Activated T-cell treated with anti-CD3 and anti-CD28 coated beads, Interleukin-2, amount 50 U/mL, for 24 hours (primary cell): ENCODE measurements around the gene RFX4.

Experiments
- DNase-seq: peaks from one replicate; pipeline ENCODE4 v3.0.0-alpha.2; 2020
- H3K27ac Mint-ChIP-seq: 2 replicates; pipeline ENCODE4 v1.8.0; 2020; ENCODE audit warnings: mild to moderate bottlenecking, mixed read lengths
- H3K27me3 Mint-ChIP-seq: 2 replicates; pipeline ENCODE4 v1.8.0; 2020; ENCODE audit warnings: mixed read lengths
- H3K36me3 Mint-ChIP-seq: 2 replicates; pipeline ENCODE4 v1.8.0; 2020; ENCODE audit warnings: low read depth, mixed read lengths
- H3K4me1 Mint-ChIP-seq: 2 replicates; pipeline ENCODE4 v1.8.0; 2020; ENCODE audit warnings: low read depth, mixed read lengths
- H3K4me3 Mint-ChIP-seq: 2 replicates; pipeline ENCODE4 v1.8.0; 2020; ENCODE audit warnings: mild to moderate bottlenecking, moderate library complexity, mixed read lengths
- H3K9me3 Mint-ChIP-seq: 2 replicates; pipeline ENCODE4 v1.8.0; 2020; ENCODE audit warnings: mixed read lengths

Gene RFX4

GRCh38 chr12:106585105-106585520 lies 2.3 kb downstream of the RFX4 start:
- H3K27ac Mint-ChIP-seq: no peak overlapping the region
- no peak overlapping the region for H3K4me3 Mint-ChIP-seq
- H3K27me3 Mint-ChIP-seq: peaks cover 95% of the 10 kb centered on the region
- no peaks in the 10 kb centered on the region for H3K9me3 Mint-ChIP-seq
- no peak for DNase-seq
- H3K36me3 Mint-ChIP-seq: no peaks in the 10 kb centered on the region
- peaks cover 44% of the 10 kb centered on the region for H3K4me1 Mint-ChIP-seq

DNA sequence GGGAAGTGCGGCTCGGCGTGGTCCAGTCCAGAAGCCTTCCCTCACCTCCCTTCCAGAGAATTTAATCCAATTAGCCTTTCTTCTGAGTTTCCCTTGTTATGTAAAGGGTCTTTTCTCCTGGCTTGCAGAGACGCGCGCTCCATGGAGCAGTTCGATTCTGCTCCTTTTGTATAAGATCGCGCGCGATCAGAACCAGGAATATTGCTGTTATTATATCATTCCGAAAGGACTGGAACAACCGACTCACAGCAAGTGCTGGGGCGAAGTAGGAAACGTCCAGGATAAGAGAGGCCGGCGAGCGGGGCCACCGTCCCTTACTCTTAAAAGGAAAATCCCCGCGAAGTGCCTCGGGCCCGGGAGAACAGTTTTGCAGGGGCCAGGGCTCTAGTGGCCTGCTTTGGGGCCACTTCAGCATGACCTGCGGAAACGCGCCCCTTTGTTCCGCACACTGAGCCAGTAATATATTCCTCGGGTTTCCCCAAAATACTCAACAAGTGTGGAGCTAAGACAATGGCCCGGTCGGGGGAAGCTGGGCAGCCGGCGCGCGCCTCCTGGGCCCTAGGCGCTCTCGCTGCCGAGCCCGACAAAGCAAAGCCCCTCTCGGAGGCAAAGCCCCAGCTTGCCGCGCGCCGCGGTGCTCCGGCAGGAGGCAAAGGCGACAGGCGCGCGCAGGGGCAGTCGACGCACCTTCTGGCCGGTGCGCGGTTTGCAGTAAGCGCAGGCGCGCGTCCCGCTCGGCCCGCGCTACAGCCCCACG lies 2.9 kb downstream of the RFX4 start:
- Mint-ChIP-seq H3K27me3 (peaks cover 94% of the 10 kb centered on the region), H3K36me3 (no peaks in the 10 kb centered on the region), H3K4me3 (peak overlapping the region; percentile 17), H3K9me3 (no peaks in the 10 kb centered on the region), H3K4me1 (peaks cover 44% of the 10 kb centered on the region), H3K27ac (no peak overlapping the region)
- no peak for DNase-seq

GRCh38 chr12:106586278-106586802 lies 3.5 kb downstream of the RFX4 start:
- Mint-ChIP-seq H3K36me3 (no peaks in the 10 kb centered on the region), H3K27me3 (peaks cover 90% of the 10 kb centered on the region), H3K27ac (no peak overlapping the region), H3K4me1 (peaks cover 40% of the 10 kb centered on the region), H3K4me3 (peak overlapping the region; percentile 8), H3K9me3 (no peaks in the 10 kb centered on the region)
- no peak for DNase-seq

- DNase-seq: no peak
- H3K4me3 Mint-ChIP-seq: peak overlapping the region; percentile 8
- H3K4me1 Mint-ChIP-seq: peaks cover 38% of the 10 kb centered on the region
- no peaks in the 10 kb centered on the region for H3K36me3 Mint-ChIP-seq
- H3K27me3 Mint-ChIP-seq: peaks cover 90% of the 10 kb centered on the region
- no peak overlapping the region for H3K27ac Mint-ChIP-seq
- no peaks in the 10 kb centered on the region for H3K9me3 Mint-ChIP-seq
These were observed 4.2 kb downstream of the RFX4 start for GRCh38 chr12:106586803-106587684.

- H3K27me3 Mint-ChIP-seq: peaks cover 90% of the 10 kb centered on the region
These were observed 6.0 kb downstream of the RFX4 start for GRCh38 chr12:106588771-106589170.

GRCh38 chr12:106590601-106591000 lies 7.8 kb downstream of the RFX4 start:
- no peak for DNase-seq
- H3K4me3 Mint-ChIP-seq: no peak overlapping the region
- peaks cover 20% of the 10 kb centered on the region for H3K4me1 Mint-ChIP-seq
- H3K27me3 Mint-ChIP-seq: peaks cover 90% of the 10 kb centered on the region
- no peaks in the 10 kb centered on the region for H3K36me3 Mint-ChIP-seq
- H3K27ac Mint-ChIP-seq: no peak overlapping the region
- H3K9me3 Mint-ChIP-seq: no peaks in the 10 kb centered on the region

More at GRCh38 chr12:106588771-106589170, 6.0 kb downstream of the RFX4 start:
- no peaks in the 10 kb centered on the region for H3K36me3 Mint-ChIP-seq
- H3K4me1 Mint-ChIP-seq: peaks cover 29% of the 10 kb centered on the region
- no peaks in the 10 kb centered on the region for H3K9me3 Mint-ChIP-seq
- H3K4me3 Mint-ChIP-seq: no peak overlapping the region
- DNase-seq: no peak
- H3K27ac Mint-ChIP-seq: no peak overlapping the region

- Mint-ChIP-seq H3K4me3 (no peak overlapping the region), H3K4me1 (peaks cover 9% of the 10 kb centered on the region), H3K27me3 (peaks cover 56% of the 10 kb centered on the region), H3K36me3 (no peaks in the 10 kb centered on the region), H3K27ac (no peak overlapping the region), H3K9me3 (no peaks in the 10 kb centered on the region)
- DNase-seq: no peak
These were observed 11.6 kb downstream of the RFX4 start for GRCh38 chr12:106594447-106594846.

- no peak overlapping the region for H3K27ac Mint-ChIP-seq
These were observed 12.5 kb downstream of the RFX4 start for GRCh38 chr12:106595268-106595667.

GRCh38 chr12:106598003-106598402 lies 15.2 kb downstream of the RFX4 start:
- Mint-ChIP-seq H3K27me3 (peaks cover 30% of the 10 kb centered on the region), H3K36me3 (no peaks in the 10 kb centered on the region), H3K9me3 (no peaks in the 10 kb centered on the region), H3K4me1 (peaks cover 9% of the 10 kb centered on the region), H3K27ac (no peak overlapping the region), H3K4me3 (no peak overlapping the region)
- DNase-seq: no peak

More at GRCh38 chr12:106595268-106595667, 12.5 kb downstream of the RFX4 start:
- no peak for DNase-seq
- Mint-ChIP-seq H3K27me3 (peaks cover 49% of the 10 kb centered on the region), H3K4me3 (no peak overlapping the region), H3K36me3 (no peaks in the 10 kb centered on the region), H3K4me1 (peaks cover 9% of the 10 kb centered on the region), H3K9me3 (no peaks in the 10 kb centered on the region)

- DNase-seq: no peak
- H3K4me1 Mint-ChIP-seq: peaks cover 4% of the 10 kb centered on the region
- H3K4me3 Mint-ChIP-seq: no peak overlapping the region
- H3K27ac Mint-ChIP-seq: no peak overlapping the region
- H3K27me3 Mint-ChIP-seq: peaks cover 17% of the 10 kb centered on the region
- no peaks in the 10 kb centered on the region for H3K36me3 Mint-ChIP-seq
- H3K9me3 Mint-ChIP-seq: no peaks in the 10 kb centered on the region
These were observed 16.5 kb downstream of the RFX4 start for GRCh38 chr12:106599302-106599701.

DNA sequence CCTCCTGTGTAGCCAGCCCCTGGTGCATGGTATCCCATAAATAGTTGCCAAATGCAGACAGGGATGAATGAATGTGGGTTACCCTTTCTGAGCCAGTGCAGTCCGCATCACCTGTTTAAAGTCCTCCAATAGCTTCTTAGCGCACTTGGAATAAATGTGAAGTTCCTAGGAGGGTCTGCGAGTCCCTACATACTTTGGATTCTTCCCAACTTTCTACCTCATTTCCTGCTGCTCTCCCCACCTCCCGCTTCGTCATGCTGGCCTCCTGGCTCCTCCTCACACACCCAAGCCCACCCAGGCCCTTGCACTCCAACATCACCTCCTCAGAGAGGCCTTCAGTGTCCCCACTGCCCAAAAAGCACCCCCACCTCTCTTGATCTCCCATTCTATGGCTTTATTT lies 17.7 kb downstream of the RFX4 start:
- DNase-seq: no peak
- Mint-ChIP-seq H3K27me3 (peaks cover 5% of the 10 kb centered on the region), H3K36me3 (no peaks in the 10 kb centered on the region), H3K4me1 (no peaks in the 10 kb centered on the region), H3K9me3 (no peaks in the 10 kb centered on the region), H3K4me3 (no peak overlapping the region), H3K27ac (no peak overlapping the region)

DNA sequence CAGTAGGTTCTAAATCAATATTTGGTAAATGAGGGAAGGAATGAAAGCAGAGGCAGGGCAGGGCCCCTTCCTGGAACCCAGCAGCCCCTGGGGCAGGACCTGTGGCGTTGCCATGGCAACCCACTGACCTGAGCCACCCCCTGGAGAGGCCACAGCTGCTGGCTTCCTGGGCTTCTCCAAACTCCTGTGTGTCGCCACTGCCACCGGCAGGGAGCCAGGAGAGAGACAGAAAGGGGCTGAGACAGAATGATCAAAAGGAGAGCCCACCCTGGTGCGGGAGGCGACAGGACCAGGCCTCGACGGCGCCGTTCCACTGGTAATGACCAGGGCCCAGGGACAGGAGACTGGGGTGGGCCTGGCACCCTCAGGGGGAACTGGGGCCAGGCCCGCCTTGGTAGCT lies 18.2 kb downstream of the RFX4 start:
- Mint-ChIP-seq H3K4me3 (no peak overlapping the region), H3K27me3 (peaks cover 3% of the 10 kb centered on the region), H3K9me3 (no peaks in the 10 kb centered on the region), H3K36me3 (no peaks in the 10 kb centered on the region), H3K27ac (no peak overlapping the region), H3K4me1 (no peaks in the 10 kb centered on the region)
- no peak for DNase-seq

DNA sequence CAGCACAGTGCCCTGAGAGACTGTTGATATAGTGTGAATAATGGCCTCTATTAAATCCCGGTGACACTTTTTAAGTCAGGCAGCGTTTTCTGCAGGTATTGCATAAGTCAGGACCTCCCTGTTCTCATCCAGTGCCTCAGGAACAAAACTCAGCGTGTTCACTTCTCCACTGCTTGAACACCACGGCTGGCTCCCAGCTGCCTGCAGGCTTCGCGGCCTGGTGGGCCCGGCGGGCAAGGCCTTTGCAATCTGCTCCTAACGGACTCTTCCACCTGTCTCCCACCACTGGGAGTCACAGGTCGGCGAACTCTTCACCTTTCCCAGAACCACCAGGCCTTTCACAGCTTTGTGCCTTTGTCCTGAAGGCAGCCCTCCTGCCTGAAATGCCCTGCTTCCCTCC lies 18.7 kb downstream of the RFX4 start:
- no peak overlapping the region for H3K4me3 Mint-ChIP-seq
- no peaks in the 10 kb centered on the region for H3K4me1 Mint-ChIP-seq
- no peaks in the 10 kb centered on the region for H3K36me3 Mint-ChIP-seq
- DNase-seq: no peak
- no peaks in the 10 kb centered on the region for H3K27me3 Mint-ChIP-seq
- no peak overlapping the region for H3K27ac Mint-ChIP-seq
- H3K9me3 Mint-ChIP-seq: no peaks in the 10 kb centered on the region

DNA sequence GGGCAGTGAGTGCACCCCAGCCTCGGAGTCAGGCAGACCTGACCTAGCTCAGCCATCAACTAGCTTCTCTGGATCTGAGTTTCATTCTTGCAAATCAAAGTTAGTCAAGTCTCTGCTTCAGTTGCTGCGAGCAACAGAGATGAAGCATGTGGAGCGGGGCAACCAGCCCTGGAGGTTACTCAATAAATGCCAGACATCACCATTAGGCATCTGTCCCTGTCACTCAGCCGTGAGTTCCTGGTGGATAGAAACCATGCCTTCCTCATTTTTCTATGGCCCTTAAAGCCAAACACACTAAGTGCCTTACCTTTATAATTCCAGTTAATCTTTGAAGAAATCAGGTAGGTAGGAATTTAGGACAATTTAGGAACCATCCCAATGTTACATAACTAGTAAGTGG lies 19.3 kb downstream of the RFX4 start:
- Mint-ChIP-seq H3K27me3 (no peaks in the 10 kb centered on the region), H3K36me3 (no peaks in the 10 kb centered on the region), H3K9me3 (no peaks in the 10 kb centered on the region), H3K27ac (no peak overlapping the region), H3K4me1 (no peaks in the 10 kb centered on the region), H3K4me3 (no peak overlapping the region)
- no peak for DNase-seq

GRCh38 chr12:106605254-106605653 lies 22.4 kb downstream of the RFX4 start:
- Mint-ChIP-seq H3K27ac (no peak overlapping the region), H3K9me3 (peaks cover 4% of the 10 kb centered on the region), H3K4me1 (no peaks in the 10 kb centered on the region), H3K4me3 (no peak overlapping the region), H3K36me3 (no peaks in the 10 kb centered on the region), H3K27me3 (peaks cover 4% of the 10 kb centered on the region)
- DNase-seq: no peak
